GM19397 (cell line): Measurements from ENCODE around the gene DENND5B.

Experiments
- ATAC-seq: cut with Tn5 transposase; IDR thresholded peaks from one replicate; pipeline ENCODE4 v1.9.1; 2021; ENCODE audit warnings: mild to moderate bottlenecking, moderate library complexity; ENCODE audit not compliant: unreplicated experiment

DENND5B gene

DNA sequence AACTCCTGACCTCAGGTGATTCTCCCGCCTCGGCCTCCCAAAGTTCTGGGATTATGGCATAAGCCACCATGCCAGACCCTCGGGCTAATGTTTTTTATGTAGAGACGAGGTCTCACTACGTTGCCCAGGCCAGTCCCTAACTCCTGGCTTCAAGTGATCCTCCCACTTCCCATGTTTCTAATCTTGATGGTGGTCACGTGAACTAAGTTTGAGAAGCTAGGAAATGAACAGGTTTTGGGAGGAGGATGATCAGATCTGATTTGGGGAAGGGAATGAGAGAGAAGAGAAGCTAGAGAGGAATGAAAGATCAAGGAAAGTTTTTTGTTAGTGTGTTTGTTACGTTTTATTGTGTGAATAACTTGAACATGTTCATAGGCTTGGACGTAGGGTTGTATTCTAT is 247.8 kb downstream of the DENND5B start:
- ATAC-seq = no peak

GRCh38 chr12:31342286-31342685 is 248.7 kb downstream of the DENND5B start:
- ATAC-seq = no peak

- no peak for ATAC-seq
These were observed 250.9 kb downstream of the DENND5B start for GRCh38 chr12:31339831-31340622.

- no peak for ATAC-seq
These were observed 253.0 kb downstream of the DENND5B start for GRCh38 chr12:31337952-31338351.
